GM20000 (cell line): Measurements from ENCODE around the gene MLEC.

Source experiments
- DNase-seq: peaks from one replicate; pipeline ENCODE4 v3.0.0; 2012; ENCODE audit warnings: low spot score
- CTCF ChIP-seq: IDR thresholded peaks from 2 replicates; pipeline ENCODE4 v1.5.1; 2012; ENCODE audit warnings: mild to moderate bottlenecking, control low read depth; ENCODE audit errors: extremely low read depth, missing control alignments

MLEC gene

GRCh38 chr12:120686690-120687577 lies at the start of gene MLEC:
Gene MLEC, plus strand, starts transcription at chr12:120687149. Its CDS starts 148 bp downstream, at chr12:120687297.
- peak; percentile 99 for DNase-seq
- no peak for TF ChIP-seq CTCF

GRCh38 chr12:120639771-120640721 lies 46.9 kb upstream of the MLEC start, which contains the start of gene CABP1:
Gene CABP1, plus strand, starts transcription at chr12:120640626. Its CDS starts 60 bp downstream, at chr12:120640686.
- DNase-seq, result peak; percentile 90

GRCh38 chr12:120640861-120641833 lies 45.8 kb upstream of the MLEC start:
- DNase-seq, result peak; percentile 75
- TF ChIP-seq CTCF, result no peak

More at GRCh38 chr12:120639771-120640721, 46.9 kb upstream of the MLEC start, which contains the start of gene CABP1:
- peak; percentile 44 for TF ChIP-seq CTCF

GRCh38 chr12:120642121-120642520 lies 44.8 kb upstream of the MLEC start:
- TF ChIP-seq CTCF, result no peak
- no peak for DNase-seq

- no peak for DNase-seq
- TF ChIP-seq CTCF, result no peak
Observed at GRCh38 chr12:120642826-120643225, 44.1 kb upstream of the MLEC start.

- no peak for DNase-seq
- no peak for TF ChIP-seq CTCF
Observed at GRCh38 chr12:120643574-120643973, 43.4 kb upstream of the MLEC start.
